SJSA1 (cell line): ENCODE data around the gene METTL25B. TPM values are rescaled to one million over a fixed set of nuclear protein-coding genes. Genes with fewer than 3 reads are reported as not detected.
A peak's percentile ranks its signal among the peaks of the same experiment; 100 is the strongest.

Source experiments
- DNase-seq, 2 experiments: peaks; one replicate each; pipeline ENCODE4 v3.0.0-alpha.2; 2015 to 2020; ENCODE audit warnings: low spot score in 2 of 2, low read depth in 1 of 2
- H3K27ac ChIP-seq: fragments of 250-450 bp; sonication (Bioruptor Pico); 2 replicates; pipeline ENCODE4 v1.5.1; 2020; ENCODE audit warnings: mild to moderate bottlenecking, moderate library complexity
- H3K27me3 ChIP-seq: fragments of 250-450 bp; sonication (Bioruptor Pico); replicated peaks from 2 replicates; pipeline ENCODE4 v1.5.1; 2020; ENCODE audit warnings: mild to moderate bottlenecking, moderate library complexity
- H3K36me3 ChIP-seq: fragments of 250-450 bp; sonication (Bioruptor Pico); 2 replicates; pipeline ENCODE4 v1.5.1; 2020; ENCODE audit warnings: mild to moderate bottlenecking
- H3K4me1 ChIP-seq: fragments of 250-450 bp; sonication (Bioruptor Pico); replicated peaks from 2 replicates; pipeline ENCODE4 v1.6.1; 2021; ENCODE audit warnings: mild to moderate bottlenecking
- H3K4me3 ChIP-seq: fragments of 250-450 bp; sonication (Bioruptor Pico); 2 replicates; pipeline ENCODE4 v1.5.1; 2020; ENCODE audit warnings: mild to moderate bottlenecking
- H3K9me3 ChIP-seq: fragments of 250-450 bp; sonication (Bioruptor Pico); replicated peaks from 2 replicates; pipeline ENCODE4 v1.5.1; 2020; ENCODE audit warnings: mild to moderate bottlenecking
- total RNA-seq: library from RNA; depleted of rRNA; stranded (reverse); fragments of >200 nt; shearing (Covaris generic); gene quantifications from 2 replicates; pipeline ENCODE4 v1.2.3, GENCODE V29; 2014; rRNA removed

METTL25B gene
- 6.4 and 6.5 TPM in 2 replicates for total RNA-seq

DNA sequence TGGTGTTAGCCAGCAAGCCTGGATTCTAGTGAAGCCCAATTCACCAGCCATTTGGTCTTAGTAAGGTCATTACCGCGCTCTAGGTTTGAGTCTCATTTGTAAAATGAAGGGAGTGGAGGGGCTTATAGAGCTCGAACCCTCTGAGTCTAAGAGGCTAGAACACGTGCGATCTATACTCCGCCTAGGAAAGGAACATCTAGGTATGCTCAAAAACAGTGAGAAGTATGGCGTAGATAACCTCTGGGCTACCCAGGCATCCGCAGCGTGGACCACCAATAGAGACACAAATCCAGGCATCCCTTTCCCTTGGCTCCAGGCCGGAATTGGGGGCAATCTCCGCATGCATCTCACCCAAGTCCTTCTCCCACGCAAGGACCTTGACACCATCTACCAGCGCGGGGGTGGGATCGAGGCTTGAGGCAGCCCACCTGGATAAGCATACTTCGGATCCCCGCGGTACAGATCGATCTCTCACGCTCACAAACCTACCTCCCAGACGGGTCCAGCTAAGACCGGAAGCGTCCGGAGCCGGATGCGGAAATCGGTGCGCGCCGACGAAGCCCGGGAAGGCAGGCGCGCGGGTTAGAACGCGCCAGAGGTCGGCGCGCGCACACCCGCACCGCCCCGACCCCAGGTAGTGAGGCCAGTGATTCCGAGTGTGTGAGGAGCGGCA lies at the start of gene METTL25B:
TSS of gene METTL25B (plus strand) at position 544 of the 673 bp plus-strand sequence. CDS start 636 bp downstream, outside the sequence.
- H3K4me1 ChIP-seq, result peaks cover 31% of the 10 kb centered on the region
- peaks cover 45% of the 10 kb centered on the region for H3K36me3 ChIP-seq
- DNase-seq, result peak; percentile 72 to 79
- peak within 1 kb of the TSS; percentile 80 for H3K4me3 ChIP-seq
- H3K9me3 ChIP-seq, result no peaks in the 10 kb centered on the region
- H3K27me3 ChIP-seq, result no peaks in the 10 kb centered on the region
- peak within 1 kb of the TSS; percentile 74 for H3K27ac ChIP-seq

- Histone ChIP-seq H3K9me3 (no peaks in the 10 kb centered on the region), H3K27me3 (peaks cover 2% of the 10 kb centered on the region), H3K4me1 (peaks cover 28% of the 10 kb centered on the region), H3K36me3 (peaks cover 10% of the 10 kb centered on the region), H3K27ac (no peak overlapping the region), H3K4me3 (no peak overlapping the region)
- no peak for DNase-seq
These were observed 48.2 kb upstream of the METTL25B start for GRCh38 chr1:156680056-156680455.

DNA sequence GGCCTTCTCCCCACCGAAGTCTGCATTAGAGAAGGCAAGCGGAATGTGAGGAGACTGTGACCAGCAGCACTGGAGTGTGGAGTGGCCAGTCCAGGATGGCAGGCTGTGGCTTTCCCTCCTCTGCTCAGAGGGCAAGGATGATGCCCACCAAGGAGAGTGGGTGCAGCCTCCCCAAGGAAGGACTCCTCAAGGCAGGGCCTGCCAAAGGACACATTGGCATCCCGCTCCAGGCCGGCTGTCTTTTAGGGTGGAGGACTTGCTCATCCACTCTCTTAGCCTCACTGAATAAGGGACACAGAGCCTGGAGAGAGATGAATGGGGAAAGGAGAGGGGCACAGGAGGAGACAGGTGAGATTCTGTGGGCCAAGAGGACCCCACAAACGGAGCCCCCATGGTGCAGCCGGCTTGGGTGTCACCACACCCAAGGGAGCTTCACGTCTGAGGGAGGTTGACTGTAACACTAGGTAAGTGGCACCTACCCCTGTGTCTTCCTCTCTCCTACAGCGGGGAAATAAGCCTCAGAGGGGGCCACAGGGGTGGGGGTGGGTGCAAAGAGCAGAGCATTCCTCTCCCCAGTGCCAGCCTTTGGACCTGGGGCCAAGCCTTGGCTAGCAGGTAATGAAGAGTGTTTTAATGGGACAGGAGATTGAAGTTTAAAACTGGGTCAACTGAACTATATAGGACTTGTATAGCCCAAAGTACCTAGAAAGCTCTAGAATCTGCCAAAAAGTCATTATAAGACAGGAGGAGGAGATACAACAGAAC lies 46.9 kb upstream of the METTL25B start:
- Histone ChIP-seq H3K36me3 (peaks cover 3% of the 10 kb centered on the region; the same call in 1 of the 2 replicates), H3K4me3 (no peak overlapping the region), H3K27me3 (peaks cover 2% of the 10 kb centered on the region), H3K4me1 (peaks cover 17% of the 10 kb centered on the region), H3K27ac (no peak overlapping the region), H3K9me3 (no peaks in the 10 kb centered on the region)
- DNase-seq, result no peak

DNA sequence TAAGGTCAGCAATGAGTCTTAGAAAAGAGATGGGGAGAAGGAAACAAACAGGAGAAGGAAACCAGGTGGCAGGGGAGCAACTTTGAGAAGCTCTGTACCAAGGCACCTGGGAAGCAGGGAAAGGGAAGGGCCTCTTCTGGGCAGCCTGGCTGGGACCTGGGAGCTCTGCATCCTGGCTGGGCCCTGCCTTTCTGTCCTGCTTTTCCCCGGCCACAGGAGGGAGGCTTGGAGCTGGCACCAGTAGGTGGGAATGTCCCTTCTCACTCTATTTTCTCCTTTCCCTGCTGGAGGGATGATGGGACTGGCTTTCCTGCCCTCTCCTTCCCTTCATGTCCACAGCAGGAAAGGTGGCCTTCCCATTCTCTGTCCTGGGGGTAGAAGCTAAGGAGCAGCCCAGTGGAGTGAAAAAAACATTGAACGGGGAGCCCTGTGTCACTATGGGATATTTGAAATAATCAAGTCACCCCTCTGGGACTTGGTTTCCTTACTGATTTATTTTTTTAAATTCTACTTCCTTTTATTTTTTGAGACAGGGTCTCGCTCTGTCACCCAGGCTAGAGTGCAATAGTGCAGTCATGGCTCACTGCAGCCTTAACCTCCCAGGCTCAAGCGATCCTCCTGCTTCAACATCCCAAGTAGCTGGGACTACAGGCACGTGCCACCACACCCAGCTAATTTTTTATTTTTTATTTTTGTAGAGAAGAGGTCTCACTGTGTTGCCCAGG lies 45.9 kb upstream of the METTL25B start:
- no peak overlapping the region for H3K4me3 ChIP-seq

DNA sequence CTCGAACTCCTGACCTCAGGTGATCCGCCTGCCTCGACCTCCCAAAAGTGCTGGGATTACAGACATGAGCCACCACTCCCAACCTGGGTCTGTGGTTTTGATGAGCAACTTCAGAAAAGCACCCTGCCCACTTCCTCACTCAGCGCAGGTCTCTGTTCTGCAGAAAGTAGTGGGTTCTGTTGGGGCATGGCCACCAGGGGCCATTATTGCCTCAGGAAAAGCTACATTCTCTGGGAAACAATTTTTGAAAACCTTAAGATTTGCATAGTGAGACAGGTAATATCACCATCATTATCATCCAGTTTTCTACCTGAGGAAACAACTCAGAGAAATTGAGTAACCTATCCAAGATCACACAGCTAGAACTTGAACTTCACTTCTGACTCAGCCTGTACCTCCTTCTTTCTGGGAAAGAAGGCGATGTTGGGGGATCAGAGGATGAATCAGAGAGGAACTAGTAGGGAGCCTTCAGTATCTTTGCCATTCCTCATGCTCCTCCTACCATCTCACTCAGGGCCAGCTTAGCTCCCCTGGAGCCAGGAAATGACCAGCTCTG lies 44.0 kb upstream of the METTL25B start:
- no peak for DNase-seq
- peaks cover 6% of the 10 kb centered on the region for H3K4me1 ChIP-seq
- no peak overlapping the region for H3K27ac ChIP-seq
- H3K36me3 ChIP-seq, result no peaks in the 10 kb centered on the region
- H3K27me3 ChIP-seq, result peaks cover 2% of the 10 kb centered on the region; the same call in 1 of the 2 replicates
- H3K9me3 ChIP-seq, result no peaks in the 10 kb centered on the region
- H3K4me3 ChIP-seq, result no peak overlapping the region

More for the DNA sequence above, 45.9 kb upstream of the METTL25B start:
- Histone ChIP-seq H3K4me1 (peaks cover 10% of the 10 kb centered on the region), H3K36me3 (no peaks in the 10 kb centered on the region), H3K27me3 (peaks cover 2% of the 10 kb centered on the region), H3K27ac (no peak overlapping the region), H3K9me3 (no peaks in the 10 kb centered on the region)
- DNase-seq, result no peak

DNA sequence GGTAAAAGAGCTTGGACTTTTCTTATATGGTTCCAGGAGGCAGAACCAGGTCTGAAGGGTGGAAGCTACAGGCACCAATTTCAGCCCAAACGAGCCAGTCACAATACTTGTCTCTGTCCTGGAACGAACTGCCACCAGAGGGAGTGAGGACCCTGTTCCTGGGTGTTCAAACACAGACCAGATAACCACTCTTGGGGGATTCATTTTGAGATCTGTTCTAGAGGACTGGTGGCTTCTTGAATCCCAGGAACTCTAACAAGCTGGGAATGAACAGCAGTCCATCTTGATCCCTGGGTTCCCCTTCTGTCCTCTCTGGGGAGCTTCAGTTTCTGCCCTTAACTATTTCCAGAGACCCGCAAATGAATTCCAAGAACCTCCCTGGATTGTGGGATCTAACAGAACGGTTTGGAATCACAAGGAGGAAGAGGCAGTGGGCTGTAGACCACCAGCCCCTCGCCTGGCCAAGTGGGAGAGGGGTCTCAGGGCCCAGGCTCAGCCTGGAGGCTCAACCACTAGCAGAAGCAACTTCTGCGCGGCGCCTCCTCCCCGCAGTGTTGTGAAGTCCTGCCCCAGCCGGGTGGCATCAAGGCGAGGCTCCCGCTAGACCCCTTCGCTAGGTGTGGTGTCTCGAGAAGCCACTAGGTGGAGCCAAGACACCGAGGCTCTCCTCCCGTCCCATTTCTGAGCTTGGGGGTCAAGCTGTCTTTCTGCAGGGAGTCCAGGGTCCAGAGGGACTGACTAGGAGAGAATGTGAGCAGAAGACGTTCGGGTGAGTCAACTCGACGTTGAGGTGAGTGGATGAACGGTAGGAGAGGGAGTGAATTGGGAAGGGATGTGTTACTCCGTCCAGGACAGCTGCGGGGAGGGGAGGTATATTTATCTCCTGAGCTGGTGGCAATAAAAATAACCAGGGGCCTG lies 39.0 kb upstream of the METTL25B start:
- Histone ChIP-seq H3K36me3 (no peaks in the 10 kb centered on the region), H3K9me3 (no peaks in the 10 kb centered on the region), H3K27me3 (no peaks in the 10 kb centered on the region), H3K27ac (no peak overlapping the region), H3K4me1 (peaks cover 26% of the 10 kb centered on the region), H3K4me3 (peak overlapping the region; percentile 12)
- DNase-seq, result peak; percentile 90 to 91

DNA sequence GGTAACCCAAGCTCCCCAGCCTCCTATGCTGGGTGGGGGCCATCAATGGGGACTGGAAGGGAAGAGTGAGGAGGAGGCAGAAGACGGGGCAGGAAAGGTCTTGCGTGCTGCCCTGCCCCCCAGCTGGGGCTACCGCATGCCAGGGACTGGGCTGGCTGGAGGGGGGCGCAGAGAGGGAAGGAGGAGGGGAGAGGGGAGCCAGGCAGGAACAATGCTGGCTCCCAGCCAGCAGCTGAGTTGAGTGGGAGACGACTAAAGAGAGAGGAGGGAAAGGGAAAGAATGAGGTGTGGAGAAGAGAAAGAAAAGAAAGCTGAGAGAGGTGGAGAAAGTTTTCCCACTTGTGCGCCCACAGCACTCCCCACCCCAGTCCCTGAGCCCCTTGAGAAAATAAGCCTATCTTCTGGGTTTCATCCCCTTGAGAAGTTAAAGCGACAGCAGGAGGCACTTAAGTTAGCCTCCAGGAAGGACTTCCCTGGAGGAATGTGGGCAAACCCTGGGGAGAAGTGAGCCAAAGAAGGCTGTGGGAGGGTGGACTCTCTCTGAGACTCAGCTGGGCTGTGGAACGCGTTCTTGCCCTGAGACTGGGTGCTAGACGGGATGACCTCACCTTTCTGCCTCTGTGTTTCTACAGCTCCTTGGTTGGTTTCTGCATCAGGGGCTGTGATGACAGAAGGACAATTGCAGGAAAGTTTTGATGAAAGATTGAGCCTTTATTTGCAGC lies 38.2 kb upstream of the METTL25B start:
- Histone ChIP-seq H3K4me1 (peaks cover 26% of the 10 kb centered on the region), H3K9me3 (no peaks in the 10 kb centered on the region), H3K27me3 (no peaks in the 10 kb centered on the region), H3K4me3 (no peak overlapping the region; the same call in 1 of the 2 replicates), H3K27ac (no peak overlapping the region), H3K36me3 (no peaks in the 10 kb centered on the region)
- DNase-seq, result peak in 1 of 2 experiments; percentile 66

DNA sequence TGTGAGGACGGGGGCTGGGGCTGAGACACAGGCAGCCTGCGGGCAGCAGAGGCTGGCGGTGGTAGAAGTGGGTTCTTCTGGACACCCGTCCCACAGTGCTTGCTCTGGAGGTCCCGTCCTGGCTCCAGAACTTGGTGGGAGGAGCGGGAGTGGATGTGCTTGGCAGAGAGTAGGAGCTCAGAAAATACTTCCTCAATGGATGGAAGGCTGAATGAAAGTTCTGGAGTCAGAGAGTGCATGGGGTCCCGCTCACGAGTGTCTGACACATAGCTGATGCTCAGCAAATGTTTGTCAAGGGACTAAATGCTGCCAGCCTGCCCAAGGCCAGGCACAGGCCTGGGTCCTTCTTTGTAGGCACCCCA lies 37.6 kb upstream of the METTL25B start:
- peaks cover 26% of the 10 kb centered on the region for H3K4me1 ChIP-seq
- no peaks in the 10 kb centered on the region for H3K36me3 ChIP-seq
- no peak overlapping the region for H3K27ac ChIP-seq
- no peak for DNase-seq
- no peaks in the 10 kb centered on the region for H3K9me3 ChIP-seq
- H3K27me3 ChIP-seq, result no peaks in the 10 kb centered on the region
- no peak overlapping the region for H3K4me3 ChIP-seq

DNA sequence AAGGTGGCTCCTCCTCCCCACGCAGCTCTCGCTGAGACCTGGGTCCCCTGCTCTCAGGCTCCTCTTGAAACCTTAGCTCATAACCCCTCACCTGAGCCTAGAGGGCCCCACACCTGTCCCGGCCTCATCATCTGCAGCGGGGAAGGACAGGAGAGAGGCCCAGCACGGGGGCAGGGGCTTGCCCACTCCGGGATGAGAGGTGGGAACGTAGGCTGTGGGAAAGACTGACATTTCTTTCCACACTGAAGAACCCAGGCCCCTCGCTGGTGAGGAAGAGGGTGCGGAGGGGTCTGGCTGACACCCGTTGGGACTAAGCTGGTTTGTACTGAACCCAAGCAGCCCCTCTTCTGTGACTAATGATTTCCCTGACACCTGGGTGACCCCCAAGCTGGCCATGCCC lies 37.1 kb upstream of the METTL25B start:
- no peaks in the 10 kb centered on the region for H3K9me3 ChIP-seq
- H3K4me3 ChIP-seq, result no peak overlapping the region
- no peaks in the 10 kb centered on the region for H3K27me3 ChIP-seq
- DNase-seq, result no peak
- no peak overlapping the region for H3K27ac ChIP-seq
- H3K36me3 ChIP-seq, result no peaks in the 10 kb centered on the region
- H3K4me1 ChIP-seq, result peaks cover 26% of the 10 kb centered on the region

- peak in 1 of 2 experiments; percentile 44 for DNase-seq
- H3K4me3 ChIP-seq, result no peak overlapping the region
- no peaks in the 10 kb centered on the region for H3K9me3 ChIP-seq
- H3K4me1 ChIP-seq, result peaks cover 23% of the 10 kb centered on the region
- no peak overlapping the region for H3K27ac ChIP-seq
- no peaks in the 10 kb centered on the region for H3K27me3 ChIP-seq
- H3K36me3 ChIP-seq, result no peaks in the 10 kb centered on the region
These were observed 36.4 kb upstream of the METTL25B start for GRCh38 chr1:156691665-156692440.

- peaks cover 23% of the 10 kb centered on the region for H3K4me1 ChIP-seq
These were observed 35.8 kb upstream of the METTL25B start for GRCh38 chr1:156692441-156692924.

More at GRCh38 chr1:156692441-156692924, 35.8 kb upstream of the METTL25B start:
- no peak for DNase-seq
- no peak overlapping the region for H3K27ac ChIP-seq
- no peak overlapping the region for H3K4me3 ChIP-seq
- no peaks in the 10 kb centered on the region for H3K27me3 ChIP-seq
- no peaks in the 10 kb centered on the region for H3K36me3 ChIP-seq
- no peaks in the 10 kb centered on the region for H3K9me3 ChIP-seq
